Measurements from ENCODE around the gene CNTNAP5. TPM values are rescaled to one million over a fixed set of nuclear protein-coding genes. Genes with fewer than 3 reads are reported as not detected.

CNTNAP5 gene
- total RNA-seq, 4 donors from 2014 or later, result not detected

GRCh38 chr2:124289060-124289459 lies 264.0 kb downstream of the CNTNAP5 start:
- TF ChIP-seq EP300 (IDR thresholded peaks at IDR 0.05), result no peak
- TF ChIP-seq POLR2AphosphoS5 (IDR thresholded peaks at IDR 0.05), result no peak
- no peak for TF ChIP-seq CTCF (IDR thresholded peaks at IDR 0.05)
- no peak for TF ChIP-seq POLR2A (IDR thresholded peaks at IDR 0.05)
- Histone ChIP-seq H3K27ac (no peak overlapping the region), H3K4me1 (no peaks in the 10 kb centered on the region), H3K9me3 (no peaks in the 10 kb centered on the region), H3K4me3 (no peak overlapping the region), H3K36me3 (no peaks in the 10 kb centered on the region), H3K27me3 (no peaks in the 10 kb centered on the region)
- WGBS, result 36% methylated on average over 1 of the region's 1 CpG
- DNase-seq (ENCODE audit: low spot score in 2 of 2), result no peak

- H3K4me1 ChIP-seq, result no peaks in the 10 kb centered on the region
- TF ChIP-seq POLR2A (IDR thresholded peaks at IDR 0.05) (no peak), POLR2AphosphoS5 (IDR thresholded peaks at IDR 0.05) (no peak), EP300 (IDR thresholded peaks at IDR 0.05) (no peak), CTCF (IDR thresholded peaks at IDR 0.05) (no peak)
- H3K36me3 ChIP-seq, result no peaks in the 10 kb centered on the region
- no peak overlapping the region for H3K27ac ChIP-seq
- no peaks in the 10 kb centered on the region for H3K9me3 ChIP-seq
- no peak for DNase-seq (ENCODE audit: low spot score in 2 of 2)
- H3K27me3 ChIP-seq, result no peaks in the 10 kb centered on the region
- WGBS, result 76% methylated on average over 1 of the region's 1 CpG
- no peak overlapping the region for H3K4me3 ChIP-seq
These were observed 264.5 kb downstream of the CNTNAP5 start for GRCh38 chr2:124289615-124290014.

- no peaks in the 10 kb centered on the region for H3K36me3 ChIP-seq
- 88% methylated on average over 2 of the region's 2 CpGs for WGBS
- TF ChIP-seq CTCF (IDR thresholded peaks at IDR 0.05) (no peak), EP300 (IDR thresholded peaks at IDR 0.05) (no peak), POLR2A (IDR thresholded peaks at IDR 0.05) (no peak), POLR2AphosphoS5 (IDR thresholded peaks at IDR 0.05) (no peak)
- no peaks in the 10 kb centered on the region for H3K27me3 ChIP-seq
- no peaks in the 10 kb centered on the region for H3K4me1 ChIP-seq
- no peak overlapping the region for H3K4me3 ChIP-seq
- DNase-seq (ENCODE audit: low spot score in 2 of 2), result no peak
- no peak overlapping the region for H3K27ac ChIP-seq
- H3K9me3 ChIP-seq, result no peaks in the 10 kb centered on the region
These were observed 271.4 kb downstream of the CNTNAP5 start for GRCh38 chr2:124296470-124296869.

GRCh38 chr2:124301915-124302314 lies 276.8 kb downstream of the CNTNAP5 start:
- Histone ChIP-seq H3K27me3 (no peaks in the 10 kb centered on the region), H3K36me3 (no peaks in the 10 kb centered on the region), H3K9me3 (no peaks in the 10 kb centered on the region), H3K27ac (no peak overlapping the region), H3K4me3 (no peak overlapping the region), H3K4me1 (no peaks in the 10 kb centered on the region)
- TF ChIP-seq CTCF (IDR thresholded peaks at IDR 0.05), result no peak
- TF ChIP-seq POLR2AphosphoS5 (IDR thresholded peaks at IDR 0.05), result no peak
- no peak for TF ChIP-seq POLR2A (IDR thresholded peaks at IDR 0.05)
- TF ChIP-seq EP300 (IDR thresholded peaks at IDR 0.05), result no peak
- DNase-seq (ENCODE audit: low spot score in 2 of 2), result no peak

- WGBS, result 38% methylated on average over 1 of the region's 1 CpG
- TF ChIP-seq CTCF (IDR thresholded peaks at IDR 0.05) (no peak), EP300 (IDR thresholded peaks at IDR 0.05) (no peak), POLR2AphosphoS5 (IDR thresholded peaks at IDR 0.05) (no peak), POLR2A (IDR thresholded peaks at IDR 0.05) (no peak)
- H3K4me3 ChIP-seq, result no peak overlapping the region
These were observed 283.4 kb downstream of the CNTNAP5 start for GRCh38 chr2:124308319-124309062.

More at GRCh38 chr2:124308319-124309062, 283.4 kb downstream of the CNTNAP5 start:
- Histone ChIP-seq H3K27ac (no peak overlapping the region), H3K27me3 (no peaks in the 10 kb centered on the region), H3K4me1 (no peaks in the 10 kb centered on the region), H3K36me3 (no peaks in the 10 kb centered on the region), H3K9me3 (no peaks in the 10 kb centered on the region)
- no peak for DNase-seq (ENCODE audit: low spot score in 2 of 2)
